H54 (cell line): ENCODE data around the gene ADAMTS18.
"Not testable (repeated sequence)": the region's sequence is repeated elsewhere in the genome, so short reads cannot be mapped to it uniquely, and the experiment has no call there.

Experiments
- DNase-seq: peaks from one replicate; pipeline ENCODE4 v3.0.0; 2011; ENCODE audit warnings: low spot score, mixed read lengths; ENCODE audit not compliant: insufficient read length
- FAIRE-seq: peaks from 3 replicates; lab custom pipeline; 2011; peaks lifted over from hg19 to GRCh38; lab: Jason Lieb, UNC
- POLR2A ChIP-seq: IDR thresholded peaks from 2 replicates; pipeline ENCODE4 v1.6.1; 2011; ENCODE audit warnings: low read depth, mild to moderate bottlenecking, low read length

The ADAMTS18 gene, protein sequence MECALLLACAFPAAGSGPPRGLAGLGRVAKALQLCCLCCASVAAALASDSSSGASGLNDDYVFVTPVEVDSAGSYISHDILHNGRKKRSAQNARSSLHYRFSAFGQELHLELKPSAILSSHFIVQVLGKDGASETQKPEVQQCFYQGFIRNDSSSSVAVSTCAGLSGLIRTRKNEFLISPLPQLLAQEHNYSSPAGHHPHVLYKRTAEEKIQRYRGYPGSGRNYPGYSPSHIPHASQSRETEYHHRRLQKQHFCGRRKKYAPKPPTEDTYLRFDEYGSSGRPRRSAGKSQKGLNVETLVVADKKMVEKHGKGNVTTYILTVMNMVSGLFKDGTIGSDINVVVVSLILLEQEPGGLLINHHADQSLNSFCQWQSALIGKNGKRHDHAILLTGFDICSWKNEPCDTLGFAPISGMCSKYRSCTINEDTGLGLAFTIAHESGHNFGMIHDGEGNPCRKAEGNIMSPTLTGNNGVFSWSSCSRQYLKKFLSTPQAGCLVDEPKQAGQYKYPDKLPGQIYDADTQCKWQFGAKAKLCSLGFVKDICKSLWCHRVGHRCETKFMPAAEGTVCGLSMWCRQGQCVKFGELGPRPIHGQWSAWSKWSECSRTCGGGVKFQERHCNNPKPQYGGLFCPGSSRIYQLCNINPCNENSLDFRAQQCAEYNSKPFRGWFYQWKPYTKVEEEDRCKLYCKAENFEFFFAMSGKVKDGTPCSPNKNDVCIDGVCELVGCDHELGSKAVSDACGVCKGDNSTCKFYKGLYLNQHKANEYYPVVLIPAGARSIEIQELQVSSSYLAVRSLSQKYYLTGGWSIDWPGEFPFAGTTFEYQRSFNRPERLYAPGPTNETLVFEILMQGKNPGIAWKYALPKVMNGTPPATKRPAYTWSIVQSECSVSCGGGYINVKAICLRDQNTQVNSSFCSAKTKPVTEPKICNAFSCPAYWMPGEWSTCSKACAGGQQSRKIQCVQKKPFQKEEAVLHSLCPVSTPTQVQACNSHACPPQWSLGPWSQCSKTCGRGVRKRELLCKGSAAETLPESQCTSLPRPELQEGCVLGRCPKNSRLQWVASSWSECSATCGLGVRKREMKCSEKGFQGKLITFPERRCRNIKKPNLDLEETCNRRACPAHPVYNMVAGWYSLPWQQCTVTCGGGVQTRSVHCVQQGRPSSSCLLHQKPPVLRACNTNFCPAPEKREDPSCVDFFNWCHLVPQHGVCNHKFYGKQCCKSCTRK (N-terminal part only)

DNA sequence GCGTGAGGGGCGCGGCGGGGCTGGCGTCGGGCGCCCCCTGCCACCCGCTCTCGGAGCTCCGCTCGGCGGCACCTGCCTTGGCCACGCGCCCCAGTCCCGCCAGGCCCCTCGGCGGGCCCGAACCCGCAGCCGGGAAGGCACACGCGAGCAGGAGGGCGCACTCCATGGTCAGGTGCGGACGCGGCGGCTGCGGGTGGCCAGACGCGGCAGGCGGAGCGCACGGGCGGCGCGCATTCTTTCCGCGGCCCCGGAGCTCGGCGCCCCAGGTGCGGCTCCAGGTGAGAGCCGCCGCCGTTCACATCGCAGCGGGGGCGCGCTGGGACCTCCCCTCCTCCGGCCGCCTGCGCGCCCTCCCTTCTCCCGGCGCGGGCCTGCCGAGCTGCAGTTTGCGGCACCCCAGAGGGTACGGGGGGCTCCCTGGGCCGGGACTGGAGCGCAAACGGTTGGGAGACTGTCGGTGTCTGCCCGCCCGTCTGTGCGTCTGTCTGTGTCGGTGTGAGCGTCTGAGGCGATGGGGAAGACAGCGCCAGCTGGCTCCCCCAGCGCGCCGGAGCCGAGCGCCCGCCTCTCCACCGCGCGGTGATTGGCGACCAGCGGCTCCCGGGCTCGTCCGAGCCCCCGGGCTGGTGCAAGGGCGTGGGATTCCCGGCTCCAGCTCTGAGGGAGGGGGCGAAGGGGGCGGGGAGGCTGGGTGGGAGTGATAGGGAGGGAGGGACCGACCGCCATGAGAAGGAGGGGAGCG is at the start of gene ADAMTS18:
ADAMTS18 (minus strand) TSS at position 505 of the 742 bp plus-strand sequence; CDS start at position 166, 339 bp downstream.
- no peak for TF ChIP-seq POLR2A
- DNase-seq, result no peak
- FAIRE-seq, result no peak

DNA sequence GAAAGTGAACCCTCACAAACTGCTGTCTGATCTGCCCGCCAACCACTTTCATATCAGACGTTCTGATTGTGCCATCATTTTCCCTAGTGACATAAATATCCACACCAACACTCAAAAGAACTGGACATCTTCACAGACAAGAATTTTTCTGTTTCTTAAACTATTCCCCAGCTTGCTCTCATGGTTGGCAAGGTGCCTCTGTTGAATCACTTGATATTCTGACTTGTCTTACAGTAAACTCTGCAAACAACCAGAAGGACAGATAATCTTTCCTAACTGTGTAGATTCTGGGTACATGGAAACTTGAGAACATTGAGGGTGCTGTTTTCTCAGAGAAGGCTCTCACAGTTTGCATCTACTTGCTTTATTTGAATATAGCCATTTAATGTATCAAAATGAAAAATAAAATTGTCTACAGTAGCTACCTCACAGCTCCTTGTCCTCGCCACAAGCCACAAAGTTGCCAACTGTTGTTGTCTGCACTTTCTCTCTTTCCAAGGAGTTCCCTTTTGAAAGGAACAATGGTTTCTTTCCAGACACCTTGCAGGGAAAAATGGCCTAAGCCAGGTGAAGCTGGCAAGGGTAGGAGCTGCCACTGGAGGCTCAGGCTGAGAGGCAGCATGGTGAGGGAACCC is 46.0 kb upstream of the ADAMTS18 start:
- no peak for DNase-seq
- TF ChIP-seq POLR2A, result no peak
- FAIRE-seq, result no peak

DNA sequence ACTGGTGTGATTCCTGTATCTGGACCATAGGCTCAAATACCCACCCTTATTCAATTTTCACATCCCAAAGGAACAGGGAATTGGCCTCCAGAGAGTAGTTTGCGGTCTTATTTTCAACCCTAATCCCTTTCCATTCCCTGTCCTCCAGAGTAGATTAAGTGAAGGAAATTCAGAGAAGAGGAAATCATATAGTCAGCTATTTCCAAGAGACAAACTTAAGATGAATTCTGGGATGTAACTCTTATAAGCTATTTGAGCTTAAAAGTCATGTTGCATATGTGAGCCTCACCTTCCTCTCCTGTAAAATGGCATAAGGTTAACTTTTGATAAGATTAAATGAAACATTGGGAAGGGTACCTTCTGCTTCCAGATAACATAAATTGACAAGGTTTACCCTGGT is 37.4 kb upstream of the ADAMTS18 start:
- DNase-seq (no peak), FAIRE-seq (no peak)
- TF ChIP-seq POLR2A, result no peak

DNA sequence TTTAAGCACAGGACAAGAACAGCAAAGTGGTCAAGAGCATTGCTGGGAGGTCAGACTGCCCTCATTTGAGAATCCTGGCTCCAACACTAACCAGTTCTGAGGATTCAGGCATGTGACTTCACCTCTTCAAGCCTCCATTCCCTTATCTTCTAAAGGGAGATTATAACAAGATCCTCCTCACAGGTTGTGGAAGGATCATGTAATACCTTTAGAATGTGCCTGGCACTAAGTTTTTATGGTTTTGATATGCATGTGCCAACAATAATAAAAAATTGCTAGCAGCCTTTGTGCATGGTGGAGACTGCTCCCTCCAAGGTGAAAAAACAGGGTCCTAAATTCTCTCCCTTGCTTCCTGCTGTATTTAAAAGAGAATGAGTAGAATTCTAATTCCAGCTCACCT is 36.0 kb upstream of the ADAMTS18 start:
- no peak for TF ChIP-seq POLR2A
- no peak for FAIRE-seq
- DNase-seq, result no peak

DNA sequence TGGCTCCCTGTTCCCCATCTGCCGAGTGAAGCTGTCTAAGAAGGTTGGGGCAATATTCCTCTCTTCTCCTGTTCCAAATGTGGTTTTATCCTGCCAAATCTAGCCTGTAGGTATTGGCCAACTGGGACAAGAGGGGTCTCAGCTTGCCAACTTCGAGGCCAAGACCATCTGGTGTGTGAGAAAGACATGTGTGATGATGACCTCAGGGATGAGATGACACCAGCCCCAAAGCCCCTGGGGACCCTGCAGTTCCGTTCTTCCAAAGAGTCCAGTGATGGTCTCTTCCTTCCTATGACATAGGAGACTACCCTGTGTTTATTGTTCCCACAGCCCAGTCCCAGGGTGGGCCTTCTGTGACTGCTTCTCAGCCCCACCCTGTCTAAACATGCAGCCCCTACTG is 34.8 kb upstream of the ADAMTS18 start:
- DNase-seq, result no peak
- no peak for TF ChIP-seq POLR2A
- no peak for FAIRE-seq

DNA sequence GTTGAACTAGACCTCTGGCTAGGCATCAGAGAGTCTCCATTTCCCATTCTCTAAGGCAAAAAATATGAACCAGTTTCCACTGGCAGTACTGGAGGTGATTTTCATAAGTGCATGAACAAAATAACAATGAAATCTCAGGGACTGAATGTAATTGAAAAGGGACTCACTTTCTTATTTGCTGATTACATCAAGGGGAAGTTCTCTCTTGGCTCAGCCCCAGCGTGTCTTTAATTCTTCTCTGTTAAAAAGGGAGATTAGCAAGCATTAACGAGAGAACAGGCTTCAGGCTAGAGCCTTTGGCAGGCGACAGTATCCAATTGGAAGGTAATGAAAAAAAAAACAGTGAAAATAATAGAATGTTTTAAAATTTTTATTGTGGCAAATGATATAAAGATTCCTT is 34.0 kb upstream of the ADAMTS18 start:
- DNase-seq (no peak), FAIRE-seq (no peak)
- TF ChIP-seq POLR2A, result no peak

DNA sequence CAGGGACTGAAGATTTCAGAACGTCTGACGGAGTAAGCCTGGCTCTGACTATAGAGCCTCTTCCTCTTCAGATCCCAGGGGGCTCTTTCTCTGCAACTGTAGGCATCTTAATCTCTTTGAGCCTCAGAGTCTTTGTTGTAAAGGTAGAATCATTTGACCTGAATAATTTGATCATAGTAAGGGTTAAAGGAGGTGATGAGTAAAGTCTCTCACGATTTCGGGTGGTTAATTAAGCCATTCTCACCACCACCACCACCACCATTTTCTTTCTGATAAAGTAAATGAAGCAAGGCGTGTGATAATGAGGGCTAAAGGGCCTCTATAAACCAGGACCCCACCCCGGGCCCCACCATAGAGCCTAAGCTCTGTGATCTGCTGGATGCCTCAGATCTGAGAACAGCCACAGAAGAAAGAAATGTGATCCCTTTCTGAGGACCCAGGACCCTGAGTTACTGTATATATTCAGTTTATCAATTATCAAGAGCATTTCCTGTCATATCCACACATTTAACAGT is 33.0 kb upstream of the ADAMTS18 start:
- FAIRE-seq (no peak), DNase-seq (no peak)
- TF ChIP-seq POLR2A, result no peak

DNA sequence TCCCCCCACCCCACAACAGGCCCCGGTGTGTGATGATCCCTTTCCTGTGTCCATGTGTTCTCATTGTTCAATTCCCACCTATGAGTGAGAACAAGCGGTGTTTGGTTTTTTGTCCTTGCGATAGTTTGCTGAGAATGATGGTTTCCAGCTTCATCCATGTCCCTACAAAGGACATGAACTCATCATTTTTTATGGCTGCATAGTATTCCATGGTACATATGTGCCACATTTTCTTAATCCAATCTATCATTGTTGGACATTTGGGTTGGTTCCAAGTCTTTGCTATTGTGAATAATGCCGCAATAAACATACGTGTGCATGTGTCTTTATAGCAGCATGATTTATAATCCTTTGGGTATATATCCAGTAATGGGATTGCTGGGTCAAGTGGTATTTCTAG is 28.8 kb upstream of the ADAMTS18 start:
- not testable (repeated sequence) for FAIRE-seq, DNase-seq

DNA sequence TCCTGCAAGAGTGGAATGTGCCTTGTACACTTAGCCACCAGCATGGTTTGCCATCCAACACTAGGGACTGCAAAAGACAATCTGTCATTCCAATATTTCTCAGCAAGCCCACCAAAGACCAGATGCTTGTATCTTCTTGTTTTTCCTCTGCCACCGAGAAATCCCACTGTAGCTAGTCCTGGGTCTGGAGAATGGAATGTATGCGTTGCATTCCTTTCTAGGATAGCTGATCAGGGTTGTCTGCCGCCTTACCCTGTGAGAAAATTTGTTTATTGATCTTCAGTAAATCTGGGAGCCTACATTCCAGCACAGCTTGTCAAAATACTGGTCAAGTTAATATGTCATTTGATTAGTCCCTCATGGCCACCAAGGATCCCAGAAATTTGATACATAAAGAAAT is 28.1 kb upstream of the ADAMTS18 start:
- no peak for TF ChIP-seq POLR2A
- DNase-seq (no peak), FAIRE-seq (no peak)

DNA sequence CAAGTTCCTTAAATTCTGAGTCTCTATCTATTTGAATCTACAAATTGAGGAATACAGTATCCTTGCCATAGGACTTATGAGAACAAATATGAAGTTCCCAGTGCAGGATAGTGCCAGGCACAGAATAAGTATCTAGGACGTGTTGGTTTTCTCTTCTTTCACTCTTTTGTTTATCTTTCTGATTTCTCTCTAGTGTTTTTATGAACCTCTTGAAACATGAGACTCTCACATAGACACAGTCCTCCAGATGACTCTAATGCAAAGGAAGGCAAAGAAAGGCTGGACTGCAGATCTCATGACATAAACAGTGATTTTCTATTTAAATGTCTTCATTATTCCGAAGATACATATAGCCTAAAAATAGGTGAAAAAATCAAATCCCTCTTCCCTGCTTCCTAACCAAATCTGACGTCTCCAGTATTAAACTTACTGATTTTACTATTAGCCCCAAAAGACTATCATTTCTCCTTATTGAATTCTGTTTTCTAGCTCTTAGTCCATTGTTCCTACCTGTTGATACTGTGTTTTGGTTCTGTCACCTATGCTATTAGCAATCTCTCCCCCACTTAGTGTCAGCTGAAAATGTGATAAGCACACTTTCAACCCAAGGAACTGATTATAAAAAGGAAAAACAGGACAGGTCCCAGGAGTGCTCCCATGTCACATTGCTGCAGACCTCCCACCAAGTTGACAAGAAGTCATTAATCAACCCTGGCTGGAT is 24.9 kb upstream of the ADAMTS18 start:
- DNase-seq, result no peak
- FAIRE-seq, result no peak
- TF ChIP-seq POLR2A, result no peak

DNA sequence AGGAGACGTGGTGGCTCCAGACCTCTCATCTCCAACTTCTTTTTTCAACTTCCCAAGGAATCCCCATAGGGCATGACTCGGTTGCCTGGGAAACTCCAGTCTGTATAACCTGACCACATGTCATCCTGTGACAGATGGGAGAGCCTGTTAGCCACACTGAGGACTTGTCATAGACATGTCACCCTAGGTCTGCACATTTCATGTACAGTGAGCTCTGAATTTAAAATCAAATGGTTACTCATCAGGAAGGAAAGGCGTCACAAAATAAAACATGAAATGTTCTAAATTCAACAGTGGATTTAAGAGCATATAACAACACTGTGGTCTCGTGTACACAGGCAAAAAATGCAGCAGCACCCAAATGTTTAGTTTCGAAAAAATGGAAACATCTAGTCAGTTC is 22.2 kb upstream of the ADAMTS18 start:
- peak; percentile 61 for FAIRE-seq
- no peak for DNase-seq
- no peak for TF ChIP-seq POLR2A

DNA sequence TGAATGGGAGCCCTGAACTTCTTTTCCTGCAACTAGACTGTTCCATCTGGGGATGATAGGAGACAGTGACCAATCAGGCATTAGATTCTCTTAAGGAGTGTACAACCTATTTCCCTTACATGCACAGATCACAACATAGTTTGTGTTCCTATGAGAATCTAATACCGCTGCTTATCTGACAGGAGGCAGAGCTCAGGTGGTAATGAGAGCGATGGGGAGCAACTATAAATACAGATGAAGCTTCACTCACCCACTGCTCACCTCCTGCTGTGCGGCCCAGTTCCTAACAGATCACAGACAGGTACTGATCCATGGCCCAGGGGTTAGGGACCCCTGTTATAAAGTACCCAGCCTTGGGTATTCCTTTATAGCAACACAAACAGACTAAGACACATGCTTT is 17.4 kb upstream of the ADAMTS18 start:
- FAIRE-seq, result no peak
- no peak for DNase-seq
- TF ChIP-seq POLR2A, result no peak
